ENCODE data around the gene LBR. TPM values are rescaled to one million over a fixed set of nuclear protein-coding genes. Genes with fewer than 3 reads are reported as not detected.

The LBR gene
- total RNA-seq, 1 experiment from 2014 or later = 157 TPM

- no peaks in the 10 kb centered on the region for H3K9me2 ChIP-seq (replicated peaks; ENCODE audit: insufficient read depth, low read length)
- H3K27ac ChIP-seq (ENCODE audit: low read length) = no peak overlapping the region
- no peaks in the 10 kb centered on the region for H3K27me3 ChIP-seq (ENCODE audit: low read length)
- H4K20me1 ChIP-seq (ENCODE audit: insufficient read depth, low read depth, low read length) = no peaks in the 10 kb centered on the region
- no peaks in the 10 kb centered on the region for H3K79me2 ChIP-seq (ENCODE audit: low read length)
- H3K4me2 ChIP-seq (ENCODE audit: low read depth, low read length, poor library complexity, severe bottlenecking) = peak overlapping the region; percentile 40
- H3K9me3 ChIP-seq (ENCODE audit: low read length) = no peaks in the 10 kb centered on the region
- no peak overlapping the region for H3K4me3 ChIP-seq (ENCODE audit: low read length)
- H3K9ac ChIP-seq (ENCODE audit: low read length) = no peak overlapping the region; the same call in 1 of the 2 replicates
- no peak overlapping the region for H2AFZ ChIP-seq (ENCODE audit: low read length)
- peak; percentile 60 for DNase-seq
- no peaks in the 10 kb centered on the region for H3K36me3 ChIP-seq (ENCODE audit: insufficient read depth, low read length)
- H3K4me1 ChIP-seq (ENCODE audit: low read length) = peaks cover 39% of the 10 kb centered on the region
These were observed 13.7 kb upstream of the LBR start for GRCh38 chr1:225441314-225442122.

GRCh38 chr1:225440380-225441221 lies 12.8 kb upstream of the LBR start:
- Histone ChIP-seq H2AFZ (ENCODE audit: low read length) (no peak overlapping the region), H3K4me2 (ENCODE audit: low read depth, low read length, poor library complexity, severe bottlenecking) (no peak overlapping the region), H3K36me3 (ENCODE audit: insufficient read depth, low read length) (no peaks in the 10 kb centered on the region), H3K4me3 (ENCODE audit: low read length) (no peak overlapping the region), H4K20me1 (ENCODE audit: insufficient read depth, low read depth, low read length) (no peaks in the 10 kb centered on the region), H3K9ac (ENCODE audit: low read length) (no peak overlapping the region), H3K9me3 (ENCODE audit: low read length) (no peaks in the 10 kb centered on the region), H3K79me2 (ENCODE audit: low read length) (no peaks in the 10 kb centered on the region), H3K27me3 (ENCODE audit: low read length) (no peaks in the 10 kb centered on the region), H3K27ac (ENCODE audit: low read length) (no peak overlapping the region), H3K4me1 (ENCODE audit: low read length) (peaks cover 46% of the 10 kb centered on the region), H3K9me2 (replicated peaks; ENCODE audit: insufficient read depth, low read length) (no peaks in the 10 kb centered on the region)
- no peak for DNase-seq

DNA sequence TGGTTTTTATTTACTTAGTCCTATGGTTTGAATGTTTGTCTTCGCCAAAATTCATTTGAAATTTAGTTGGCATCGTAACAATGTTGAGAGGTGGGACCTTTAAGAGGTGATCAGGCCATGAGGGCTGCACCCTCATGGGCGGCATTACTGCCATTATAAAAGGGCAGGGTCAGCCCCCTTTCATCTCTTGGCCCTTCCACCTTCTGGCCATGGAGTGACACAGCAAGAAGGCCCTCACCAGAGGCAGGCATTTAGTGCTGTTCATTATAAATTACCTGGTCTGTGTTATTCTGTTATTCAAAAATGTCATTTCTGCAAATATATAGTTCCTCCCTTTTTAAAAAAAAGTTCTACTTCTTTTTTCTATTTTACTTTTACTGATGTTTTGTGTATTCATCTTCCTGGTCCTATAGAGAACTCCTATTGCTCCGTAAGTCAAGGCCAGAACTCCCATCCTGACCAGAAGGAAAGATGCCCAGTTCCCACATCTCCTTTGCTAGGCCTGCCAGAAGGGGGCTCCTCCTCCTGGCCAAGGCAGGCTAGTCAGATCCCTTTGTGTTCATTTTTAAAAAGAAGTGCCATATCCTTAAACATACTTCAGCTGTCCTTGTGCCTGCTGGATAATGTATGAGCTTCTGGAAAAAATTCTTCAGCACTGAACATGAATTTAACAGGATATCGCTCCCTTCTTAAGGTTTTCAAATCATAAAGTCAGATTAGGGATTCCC lies 10.0 kb upstream of the LBR start:
- peaks cover 47% of the 10 kb centered on the region for H3K4me1 ChIP-seq (ENCODE audit: low read length)
- no peaks in the 10 kb centered on the region for H3K36me3 ChIP-seq (ENCODE audit: insufficient read depth, low read length)
- H3K9me2 ChIP-seq (replicated peaks; ENCODE audit: insufficient read depth, low read length) = no peaks in the 10 kb centered on the region
- H3K9me3 ChIP-seq (ENCODE audit: low read length) = no peaks in the 10 kb centered on the region
- no peak overlapping the region for H2AFZ ChIP-seq (ENCODE audit: low read length)
- no peak overlapping the region for H3K4me2 ChIP-seq (ENCODE audit: low read depth, low read length, poor library complexity, severe bottlenecking)
- no peaks in the 10 kb centered on the region for H3K79me2 ChIP-seq (ENCODE audit: low read length)
- no peak overlapping the region for H3K4me3 ChIP-seq (ENCODE audit: low read length)
- DNase-seq = no peak
- H3K27me3 ChIP-seq (ENCODE audit: low read length) = no peaks in the 10 kb centered on the region
- no peaks in the 10 kb centered on the region for H4K20me1 ChIP-seq (ENCODE audit: insufficient read depth, low read depth, low read length)
- H3K27ac ChIP-seq (ENCODE audit: low read length) = no peak overlapping the region
- no peak overlapping the region for H3K9ac ChIP-seq (ENCODE audit: low read length)

- peak overlapping the region; percentile 49 for H2AFZ ChIP-seq (ENCODE audit: low read length)
- H3K79me2 ChIP-seq (ENCODE audit: low read length) = no peaks in the 10 kb centered on the region
- peak; percentile 89 for DNase-seq
- no peaks in the 10 kb centered on the region for H3K9me3 ChIP-seq (ENCODE audit: low read length)
- peak overlapping the region; percentile 64 for H3K27ac ChIP-seq (ENCODE audit: low read length)
- H4K20me1 ChIP-seq (ENCODE audit: insufficient read depth, low read depth, low read length) = no peaks in the 10 kb centered on the region
- peaks cover 39% of the 10 kb centered on the region for H3K4me1 ChIP-seq (ENCODE audit: low read length)
- H3K4me3 ChIP-seq (ENCODE audit: low read length) = peak overlapping the region; percentile 46
- no peaks in the 10 kb centered on the region for H3K27me3 ChIP-seq (ENCODE audit: low read length)
- no peaks in the 10 kb centered on the region for H3K36me3 ChIP-seq (ENCODE audit: insufficient read depth, low read length)
- no peaks in the 10 kb centered on the region for H3K9me2 ChIP-seq (replicated peaks; ENCODE audit: insufficient read depth, low read length)
- H3K4me2 ChIP-seq (ENCODE audit: low read depth, low read length, poor library complexity, severe bottlenecking) = peak overlapping the region; percentile 65
- peak overlapping the region; percentile 27 for H3K9ac ChIP-seq (ENCODE audit: low read length)
These were observed 8.1 kb upstream of the LBR start for GRCh38 chr1:225435957-225436392.

DNA sequence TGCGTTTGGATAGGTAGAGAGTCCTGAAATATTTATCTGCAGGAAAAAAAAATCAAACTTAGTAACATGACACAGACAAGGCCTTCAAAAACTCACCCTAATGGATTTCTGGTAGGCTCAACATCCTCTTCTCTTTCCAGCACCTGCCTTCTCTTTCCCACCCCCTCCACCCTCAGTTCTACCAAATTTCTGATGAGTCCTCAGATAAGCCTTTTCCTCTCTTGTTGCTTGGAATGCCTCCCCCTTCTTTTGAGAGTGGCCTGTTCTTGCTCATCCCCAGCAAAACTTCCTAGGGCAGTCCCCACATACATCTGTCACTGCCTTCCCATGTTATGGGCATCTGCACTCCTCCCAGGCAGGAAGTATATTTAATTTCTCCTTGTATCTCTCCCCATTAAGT lies 7.6 kb upstream of the LBR start:
- peak overlapping the region; percentile 49 for H2AFZ ChIP-seq (ENCODE audit: low read length)
- peak overlapping the region; percentile 65 for H3K4me2 ChIP-seq (ENCODE audit: low read depth, low read length, poor library complexity, severe bottlenecking)
- no peaks in the 10 kb centered on the region for H3K36me3 ChIP-seq (ENCODE audit: insufficient read depth, low read length)
- H3K4me1 ChIP-seq (ENCODE audit: low read length) = peaks cover 39% of the 10 kb centered on the region
- peak overlapping the region; percentile 27 for H3K9ac ChIP-seq (ENCODE audit: low read length)
- peak overlapping the region; percentile 46 for H3K4me3 ChIP-seq (ENCODE audit: low read length)
- H3K27ac ChIP-seq (ENCODE audit: low read length) = peak overlapping the region; percentile 64
- H3K9me2 ChIP-seq (replicated peaks; ENCODE audit: insufficient read depth, low read length) = no peaks in the 10 kb centered on the region
- no peaks in the 10 kb centered on the region for H3K9me3 ChIP-seq (ENCODE audit: low read length)
- DNase-seq = no peak
- H4K20me1 ChIP-seq (ENCODE audit: insufficient read depth, low read depth, low read length) = no peaks in the 10 kb centered on the region
- no peaks in the 10 kb centered on the region for H3K79me2 ChIP-seq (ENCODE audit: low read length)
- H3K27me3 ChIP-seq (ENCODE audit: low read length) = no peaks in the 10 kb centered on the region

GRCh38 chr1:225435076-225435475 lies 7.2 kb upstream of the LBR start:
- Histone ChIP-seq H3K4me2 (ENCODE audit: low read depth, low read length, poor library complexity, severe bottlenecking) (peak overlapping the region; percentile 65), H3K9ac (ENCODE audit: low read length) (peak overlapping the region; percentile 27; the same call in 1 of the 2 replicates), H3K4me3 (ENCODE audit: low read length) (no peak overlapping the region), H2AFZ (ENCODE audit: low read length) (no peak overlapping the region), H3K4me1 (ENCODE audit: low read length) (peaks cover 39% of the 10 kb centered on the region), H3K27ac (ENCODE audit: low read length) (no peak overlapping the region), H3K27me3 (ENCODE audit: low read length) (no peaks in the 10 kb centered on the region), H3K9me2 (replicated peaks; ENCODE audit: insufficient read depth, low read length) (no peaks in the 10 kb centered on the region), H3K36me3 (ENCODE audit: insufficient read depth, low read length) (no peaks in the 10 kb centered on the region), H3K9me3 (ENCODE audit: low read length) (no peaks in the 10 kb centered on the region), H4K20me1 (ENCODE audit: insufficient read depth, low read depth, low read length) (no peaks in the 10 kb centered on the region), H3K79me2 (ENCODE audit: low read length) (no peaks in the 10 kb centered on the region)
- no peak for DNase-seq

- Histone ChIP-seq H3K27ac (ENCODE audit: low read length) (no peak overlapping the region), H3K4me3 (ENCODE audit: low read length) (no peak overlapping the region), H3K9me2 (replicated peaks; ENCODE audit: insufficient read depth, low read length) (no peaks in the 10 kb centered on the region), H3K36me3 (ENCODE audit: insufficient read depth, low read length) (no peaks in the 10 kb centered on the region), H3K4me2 (ENCODE audit: low read depth, low read length, poor library complexity, severe bottlenecking) (no peak overlapping the region), H3K27me3 (ENCODE audit: low read length) (no peaks in the 10 kb centered on the region), H3K4me1 (ENCODE audit: low read length) (peaks cover 43% of the 10 kb centered on the region), H4K20me1 (ENCODE audit: insufficient read depth, low read depth, low read length) (no peaks in the 10 kb centered on the region), H3K9ac (ENCODE audit: low read length) (no peak overlapping the region), H3K79me2 (ENCODE audit: low read length) (no peaks in the 10 kb centered on the region), H2AFZ (ENCODE audit: low read length) (no peak overlapping the region), H3K9me3 (ENCODE audit: low read length) (no peaks in the 10 kb centered on the region)
- DNase-seq = no peak
These were observed 6.2 kb upstream of the LBR start for GRCh38 chr1:225434046-225434445.

All from Karpas-422 (cell line).